ENCODE data around the gene TDRD12.
"Not testable (repeated sequence)": the region's sequence is repeated elsewhere in the genome, so short reads cannot be mapped to it uniquely, and the experiment has no call there.

Gene TDRD12

DNA sequence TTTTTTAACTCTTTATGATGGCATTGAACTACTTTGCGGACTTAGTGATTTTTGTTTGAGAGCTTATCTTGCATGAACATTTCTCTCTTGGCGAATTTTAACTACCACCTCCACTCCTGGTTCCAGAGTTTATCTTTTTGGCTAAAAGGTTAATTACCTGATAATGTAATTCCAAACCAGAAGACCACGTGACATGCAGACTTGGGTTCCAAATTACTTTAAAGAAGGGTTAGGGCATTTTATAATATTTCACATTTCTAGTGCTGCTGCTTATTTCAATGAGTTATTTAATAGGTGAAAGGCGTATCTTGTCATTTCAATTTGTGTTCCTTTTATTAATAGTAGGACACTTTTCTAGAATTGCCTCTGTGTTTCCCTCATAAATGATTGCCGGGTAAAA lies 52.0 kb downstream of the TDRD12 start:
- in situ Hi-C loops (cut with MboI; ENCODE audit: low sequenced_read_pairs, unreplicated experiment), result no loop called here

DNA sequence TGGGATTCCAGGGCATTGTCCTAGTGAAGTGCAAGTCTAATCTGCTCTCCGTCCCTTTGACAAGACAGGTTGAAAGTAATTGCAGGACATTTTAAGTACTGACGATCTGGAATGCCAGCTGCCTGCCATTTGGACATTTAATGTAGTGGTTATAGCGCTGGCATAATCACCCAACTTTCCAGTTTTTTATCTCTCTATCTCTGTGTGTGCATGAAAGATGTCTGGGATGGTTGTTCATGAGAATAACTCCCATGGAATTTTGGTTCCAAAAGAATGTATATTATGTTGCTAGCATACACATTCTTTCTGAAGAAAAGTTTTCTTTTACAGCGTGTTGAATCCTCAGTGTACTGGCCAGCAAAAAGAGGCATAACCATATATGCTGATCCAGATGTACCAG lies 53.6 kb downstream of the TDRD12 start:
- DNase-seq (ENCODE audit: low spot score), result no peak
- TF ChIP-seq, protein P1, sequence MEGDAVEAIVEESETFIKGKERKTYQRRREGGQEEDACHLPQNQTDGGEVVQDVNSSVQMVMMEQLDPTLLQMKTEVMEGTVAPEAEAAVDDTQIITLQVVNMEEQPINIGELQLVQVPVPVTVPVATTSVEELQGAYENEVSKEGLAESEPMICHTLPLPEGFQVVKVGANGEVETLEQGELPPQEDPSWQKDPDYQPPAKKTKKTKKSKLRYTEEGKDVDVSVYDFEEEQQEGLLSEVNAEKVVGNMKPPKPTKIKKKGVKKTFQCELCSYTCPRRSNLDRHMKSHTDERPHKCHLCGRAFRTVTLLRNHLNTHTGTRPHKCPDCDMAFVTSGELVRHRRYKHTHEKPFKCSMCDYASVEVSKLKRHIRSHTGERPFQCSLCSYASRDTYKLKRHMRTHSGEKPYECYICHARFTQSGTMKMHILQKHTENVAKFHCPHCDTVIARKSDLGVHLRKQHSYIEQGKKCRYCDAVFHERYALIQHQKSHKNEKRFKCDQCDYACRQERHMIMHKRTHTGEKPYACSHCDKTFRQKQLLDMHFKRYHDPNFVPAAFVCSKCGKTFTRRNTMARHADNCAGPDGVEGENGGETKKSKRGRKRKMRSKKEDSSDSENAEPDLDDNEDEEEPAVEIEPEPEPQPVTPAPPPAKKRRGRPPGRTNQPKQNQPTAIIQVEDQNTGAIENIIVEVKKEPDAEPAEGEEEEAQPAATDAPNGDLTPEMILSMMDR (IDR thresholded peaks at IDR 0.05; ENCODE audit: borderline replicate concordance, control extremely low read depth, extremely low read depth, insufficient read depth, missing control alignments), result no peak
- in situ Hi-C loops (cut with MboI; ENCODE audit: low sequenced_read_pairs, unreplicated experiment), result no loop called here

More for the DNA sequence above, 52.0 kb downstream of the TDRD12 start:
- no peak for DNase-seq (ENCODE audit: low spot score)
- TF ChIP-seq, protein P1 (IDR thresholded peaks at IDR 0.05; ENCODE audit: borderline replicate concordance, control extremely low read depth, extremely low read depth, insufficient read depth, missing control alignments), result no peak

DNA sequence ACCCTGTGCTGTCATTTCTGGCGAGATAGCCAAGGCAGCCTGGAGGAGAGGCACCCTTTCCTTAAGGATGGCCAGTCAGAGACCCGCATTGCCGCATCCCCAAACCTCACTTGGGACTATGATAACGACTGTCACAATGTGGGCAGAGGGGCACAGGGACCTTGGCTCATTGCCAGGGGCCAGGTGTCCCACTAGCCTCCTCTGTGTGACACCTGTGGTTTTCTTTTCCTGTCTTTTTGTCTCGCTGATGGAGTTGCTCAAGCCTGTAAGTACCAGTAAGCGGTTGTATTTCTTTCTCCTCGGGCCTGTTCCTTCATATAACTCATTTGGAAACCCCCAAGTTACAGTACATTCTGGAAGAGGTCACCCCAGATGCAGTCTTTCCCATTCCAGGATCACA lies 59.5 kb downstream of the TDRD12 start:
- TF ChIP-seq, protein P1 (IDR thresholded peaks at IDR 0.05; ENCODE audit: borderline replicate concordance, control extremely low read depth, extremely low read depth, insufficient read depth, missing control alignments), result no peak
- in situ Hi-C loops (cut with MboI; ENCODE audit: low sequenced_read_pairs, unreplicated experiment), result no loop called here
- DNase-seq (ENCODE audit: low spot score), result no peak

- TF ChIP-seq, protein P1 (IDR thresholded peaks at IDR 0.05; ENCODE audit: borderline replicate concordance, control extremely low read depth, extremely low read depth, insufficient read depth, missing control alignments), result no peak
- in situ Hi-C loops (cut with MboI; ENCODE audit: low sequenced_read_pairs, unreplicated experiment), result no loop called here
- DNase-seq (ENCODE audit: low spot score), result no peak
Measured at GRCh38 chr19:32781280-32781679, 61.7 kb downstream of the TDRD12 start.

- in situ Hi-C loops (cut with MboI; ENCODE audit: low sequenced_read_pairs, unreplicated experiment), result not testable (repeated sequence)
Measured at GRCh38 chr19:32782089-32782488, 62.5 kb downstream of the TDRD12 start.

GRCh38 chr19:32787161-32787813 lies 67.7 kb downstream of the TDRD12 start:
- in situ Hi-C loops (cut with MboI; ENCODE audit: low sequenced_read_pairs, unreplicated experiment); DNase-seq (ENCODE audit: low spot score): not testable (repeated sequence)

More at GRCh38 chr19:32782089-32782488, 62.5 kb downstream of the TDRD12 start:
- not testable (repeated sequence) for DNase-seq (ENCODE audit: low spot score)

GRCh38 chr19:32787895-32788294 lies 68.3 kb downstream of the TDRD12 start:
- in situ Hi-C loops (cut with MboI; ENCODE audit: low sequenced_read_pairs, unreplicated experiment); DNase-seq (ENCODE audit: low spot score): not testable (repeated sequence)

DNA sequence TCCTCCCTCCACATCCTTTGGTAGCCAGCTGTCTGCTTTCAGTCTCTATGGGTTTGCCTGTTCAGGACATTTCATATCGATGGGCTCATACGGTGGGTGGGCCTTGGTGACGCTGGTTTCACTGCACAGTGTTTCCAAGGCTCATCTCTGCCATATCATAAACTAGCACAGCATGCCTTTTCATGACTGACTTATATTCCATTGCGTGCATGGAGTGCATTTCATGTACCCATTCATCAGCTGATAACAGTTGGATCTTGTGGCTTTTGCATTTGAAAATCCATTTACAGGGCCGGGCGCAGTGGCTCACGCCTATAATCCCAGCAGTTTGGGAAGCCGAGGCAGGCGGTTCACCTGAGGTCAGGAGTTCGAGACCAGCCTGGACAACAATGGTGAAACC lies 69.9 kb downstream of the TDRD12 start:
- DNase-seq (ENCODE audit: low spot score), result no peak
- in situ Hi-C loops (cut with MboI; ENCODE audit: low sequenced_read_pairs, unreplicated experiment), result no loop called here
- TF ChIP-seq, protein P1 (IDR thresholded peaks at IDR 0.05; ENCODE audit: borderline replicate concordance, control extremely low read depth, extremely low read depth, insufficient read depth, missing control alignments), result no peak
